Endothelial cell of umbilical vein (primary cell): Measurements from ENCODE around the gene TFDP3. TPM values are rescaled to one million over a fixed set of nuclear protein-coding genes. Genes with fewer than 3 reads are reported as not detected.

Experiments
- BruUV-seq: library from RNA; stranded (reverse); fragments of 400-500 nt; replicated peaks from 2 replicates; lab custom pipeline; 2021; lab: Mats Ljungman, UMichigan
- CTCF ChIA-PET: fragments of 300-600, 350-600 bp; sonication (Branson Sonifier 250); formaldehyde crosslinking; loops from one replicate; lab custom pipeline; 2021; ENCODE audit warnings: antibody characterized with exemption, inconsistent platforms; lab: Charles Lee
- POLR2A ChIA-PET: fragments of 300-600, 350-600 bp; sonication (Branson Sonifier 250); formaldehyde crosslinking; loops from one replicate; lab custom pipeline; 2021; ENCODE audit warnings: antibody characterized with exemption, inconsistent platforms; lab: Charles Lee
- DNase-seq: peaks from one replicate; pipeline ENCODE4 v3.0.0-alpha.2; 2011; ENCODE audit warnings: low read depth, low spot score
- FAIRE-seq: peaks from 2 replicates; lab custom pipeline; 2011; peaks lifted over from hg19 to GRCh38; lab: Jason Lieb, UNC
- H2AFZ ChIP-seq: 2 replicates; pipeline ENCODE4 v1.6.0; 2012; ENCODE audit warnings: low read depth, low read length, control low read depth, inconsistent platforms
- H3K27ac ChIP-seq: 2 replicates; pipeline ENCODE4 v1.5.1; 2011; ENCODE audit warnings: low read depth, mild to moderate bottlenecking, control low read depth, low read length, moderate library complexity; ENCODE audit not compliant: insufficient read depth
- H3K27me3 ChIP-seq, 2 experiments: 2 replicates each; pipeline versions ENCODE4 v1.6.0 to v1.6.1; 2011; ENCODE audit warnings: low read length in 2 of 2, mixed read lengths in 1 of 2; ENCODE audit not compliant: control insufficient read depth in 2 of 2, insufficient read depth in 2 of 2
- H3K36me3 ChIP-seq, 2 experiments: 2 replicates in 1 of 2; 3 replicates in 1 of 2; pipeline ENCODE4 v1.5.1; 2011; ENCODE audit warnings: low read length in 2 of 2, mild to moderate bottlenecking in 1 of 2, moderate library complexity in 1 of 2; ENCODE audit not compliant: control insufficient read depth in 2 of 2, insufficient read depth in 2 of 2; ENCODE audit errors: extremely low read depth in 1 of 2
- H3K4me1 ChIP-seq: 3 replicates; pipeline ENCODE4 v1.5.1; 2011; ENCODE audit warnings: mild to moderate bottlenecking, low read length; ENCODE audit not compliant: control insufficient read depth, insufficient read depth; ENCODE audit errors: extremely low read depth
- H3K4me2 ChIP-seq: 2 replicates; pipeline ENCODE4 v1.6.1; 2011; ENCODE audit warnings: low read length, control low read depth, mixed read lengths; ENCODE audit not compliant: insufficient read depth
- H3K4me3 ChIP-seq, 3 experiments: fragments of 200-600 bp in 1 of 3; sonication (generic), shearing (Covaris generic) in 1 of 3; replicated peaks in 1 of 3; 2 replicates each; pipeline ENCODE4 v1.5.1; 2011 to 2016; ENCODE audit warnings: control low read depth in 3 of 3, low read length in 3 of 3, mild to moderate bottlenecking in 2 of 3, inconsistent platforms in 1 of 3, low read depth in 1 of 3, moderate library complexity in 1 of 3; ENCODE audit not compliant: insufficient read depth in 1 of 3
- H3K79me2 ChIP-seq: 2 replicates; pipeline ENCODE4 v1.6.0; 2012; ENCODE audit warnings: low read length, inconsistent platforms; ENCODE audit not compliant: control insufficient read depth, insufficient read depth
- H3K9ac ChIP-seq: replicated peaks from 2 replicates; pipeline ENCODE3; 2011; ENCODE audit warnings: low read length, control low read depth; ENCODE audit not compliant: insufficient read depth; ENCODE audit errors: extremely low read depth
- H3K9me1 ChIP-seq: replicated peaks from 3 replicates; pipeline ENCODE4 v1.6.0; 2011; ENCODE audit warnings: mild to moderate bottlenecking, low read length; ENCODE audit not compliant: control insufficient read depth, insufficient read depth; ENCODE audit errors: extremely low read depth
- H3K9me3 ChIP-seq: replicated peaks from 2 replicates; pipeline ENCODE4 v1.5.1; 2012; ENCODE audit warnings: low read length, inconsistent platforms; ENCODE audit not compliant: control insufficient read depth, insufficient read depth
- H4K20me1 ChIP-seq: replicated peaks from 2 replicates; pipeline ENCODE3; 2011; ENCODE audit warnings: mild to moderate bottlenecking, low read length; ENCODE audit not compliant: control insufficient read depth, insufficient read depth; ENCODE audit errors: extremely low read depth
- CTCF ChIP-seq, 2 donors: IDR thresholded peaks; 1 replicate in 1 of 2; 2 replicates in 1 of 2; pipeline ENCODE4 v1.5.1; 2011; ENCODE audit warnings: low read length in 2 of 2, mild to moderate bottlenecking in 2 of 2, moderate library complexity in 2 of 2, control low read depth in 1 of 2, inconsistent platforms in 1 of 2, low read depth in 1 of 2; ENCODE audit not compliant: insufficient read depth in 1 of 2; ENCODE audit errors: extremely low read depth in 1 of 2
- EZH2 ChIP-seq: IDR thresholded peaks from 2 replicates; pipeline ENCODE4 v1.6.1; 2012; ENCODE audit warnings: borderline replicate concordance, low read depth, mild to moderate bottlenecking, moderate library complexity, low read length, inconsistent platforms; ENCODE audit not compliant: severe bottlenecking
- GATA2 ChIP-seq: IDR thresholded peaks from 2 replicates; pipeline ENCODE4 v1.7.0; 2011; ENCODE audit warnings: low read depth, mild to moderate bottlenecking, moderate library complexity, mixed read lengths, low read length; ENCODE audit not compliant: insufficient read length, insufficient read depth
- JUN ChIP-seq: IDR thresholded peaks from 2 replicates; pipeline ENCODE4 v1.6.1; 2011; ENCODE audit warnings: borderline replicate concordance, low read depth; ENCODE audit not compliant: insufficient read length, insufficient read depth
- MAX ChIP-seq: IDR thresholded peaks from 2 replicates; pipeline ENCODE4 v1.6.1; 2011; ENCODE audit not compliant: insufficient read depth, insufficient read length
- POLR2A ChIP-seq: IDR thresholded peaks from 2 replicates; pipeline ENCODE4 v1.6.1; 2012; ENCODE audit warnings: low read depth, mild to moderate bottlenecking, control low read depth, low read length
- POLR2AphosphoS5 ChIP-seq: IDR thresholded peaks from 2 replicates; pipeline ENCODE4 v1.6.1; 2012; ENCODE audit warnings: low read depth, mild to moderate bottlenecking, control low read depth, low read length, moderate library complexity; ENCODE audit not compliant: insufficient read depth
- dilution Hi-C: fragments of 300-500 bp; cut with MboI; formaldehyde crosslinking; loops from one replicate; pipeline ENCODE4 v1.15.0; 2019; ENCODE audit warnings: low sequenced_read_pairs; ENCODE audit not compliant: extremely low pct_ligation_motif_present
- intact Hi-C: fragments of 100-400 bp; cut with micrococcal nuclease; formaldehyde crosslinking; loops from one replicate; pipeline ENCODE4 v1.10.0; 2022
- polyA plus RNA-seq, 4 experiments: library from polyadenylated mRNA; depleted of rRNA in 3 of 4; stranded (reverse) in 3 of 4; unstranded in 1 of 4; fragments of >200 nt; gene quantifications; 2 replicates each; pipeline versions ENCODE4 v1.2.1 to v1.2.3, GENCODE V29; 2011 to 2012; ENCODE audit warnings: missing spikeins in 1 of 4
- total RNA-seq: library from RNA; stranded (reverse); gene quantifications from 2 replicates; pipeline ENCODE4 v1.2.3, GENCODE V29; 2021

TFDP3 gene
- total and polyA plus RNA-seq, 2 donors (not counting 3 experiments of a cell fraction or from before 2014, with no cell fraction given) = not detected

DNA sequence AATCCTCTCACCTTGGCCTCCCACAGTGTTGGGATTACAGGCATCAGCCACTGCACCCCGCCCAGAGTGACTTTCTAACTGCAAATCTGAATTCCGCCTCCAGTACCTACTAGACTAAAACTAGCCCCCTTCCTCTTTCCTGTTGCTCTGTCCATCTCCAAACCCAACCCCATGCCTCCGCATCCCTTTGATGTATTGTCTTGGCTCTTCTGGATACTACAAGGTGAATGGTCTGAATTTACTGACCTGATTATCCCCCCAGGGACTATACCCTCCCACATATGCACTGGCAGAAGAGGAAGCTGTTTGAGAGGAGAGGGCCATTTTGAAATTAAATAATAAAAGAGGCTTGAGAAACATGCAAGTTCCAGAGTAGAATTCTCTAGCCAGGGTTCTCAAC lies 17.7 kb upstream of the TFDP3 start:
- no peak overlapping the region for H3K4me2 ChIP-seq
- H3K4me3 ChIP-seq = no peak overlapping the region
- H3K9me1 ChIP-seq = no peaks in the 10 kb centered on the region
- no peaks in the 10 kb centered on the region for H4K20me1 ChIP-seq
- ChIA-PET POLR2A (no interaction called here), CTCF (no interaction called here)
- no peaks in the 10 kb centered on the region for H3K36me3 ChIP-seq
- intact Hi-C loops (no loop called here), dilution Hi-C loops (no loop called here)
- no peaks in the 10 kb centered on the region for H3K27me3 ChIP-seq
- H3K4me1 ChIP-seq = no peaks in the 10 kb centered on the region
- H3K79me2 ChIP-seq = no peaks in the 10 kb centered on the region
- TF ChIP-seq CTCF (IDR thresholded peaks at IDR 0.05; ENCODE audit: extremely low read depth in 1 of 2, insufficient read depth in 1 of 2, low read depth in 1 of 2, low read length in 2 of 2) (no peak), JUN (no peak), POLR2AphosphoS5 (no peak), POLR2A (no peak), MAX (no peak), GATA2 (no peak), EZH2 (no peak)
- H2AFZ ChIP-seq = no peak overlapping the region
- DNase-seq (no peak), FAIRE-seq (no peak)
- no peak overlapping the region for H3K9ac ChIP-seq
- H3K27ac ChIP-seq = no peak overlapping the region
- no peaks in the 10 kb centered on the region for H3K9me3 ChIP-seq
- BruUV-seq = no TSS peak
